H4 (cell line): Measurements from ENCODE around the gene AATF. TPM values are rescaled to one million over a fixed set of nuclear protein-coding genes. Genes with fewer than 3 reads are reported as not detected.

Experiments
- DNase-seq: peaks from one replicate; pipeline ENCODE4 v3.0.0-alpha.2; 2015; ENCODE audit warnings: low spot score
- total RNA-seq: library from RNA; depleted of rRNA; stranded (reverse); fragments of >200 nt; shearing (Covaris generic); gene quantifications from 2 replicates; pipeline ENCODE4 v1.2.3, GENCODE V29; 2014

The AATF gene
- total RNA-seq, 1 experiment from 2014 or later = 45.1 TPM

- no peak for DNase-seq
Measured at GRCh38 chr17:37081287-37081686, 132.5 kb downstream of the AATF start.

- DNase-seq = no peak
Measured at GRCh38 chr17:37082311-37082860, 133.6 kb downstream of the AATF start.

- DNase-seq = no peak
Measured at GRCh38 chr17:37082985-37083384, 134.2 kb downstream of the AATF start.

GRCh38 chr17:37083456-37083855, 134.7 kb downstream of the AATF start:
- no peak for DNase-seq

GRCh38 chr17:37084372-37084771, 135.6 kb downstream of the AATF start:
- DNase-seq = no peak

- no peak for DNase-seq
Measured at GRCh38 chr17:37086334-37086733, 137.6 kb downstream of the AATF start.

- no peak for DNase-seq
Measured at GRCh38 chr17:37086948-37087347, 138.2 kb downstream of the AATF start.

GRCh38 chr17:37087683-37088082, 138.9 kb downstream of the AATF start:
- DNase-seq = no peak

GRCh38 chr17:37088459-37088858, 139.7 kb downstream of the AATF start:
- no peak for DNase-seq

- DNase-seq = no peak
Measured at GRCh38 chr17:37088913-37089312, 140.2 kb downstream of the AATF start.

GRCh38 chr17:37089956-37090355, 141.2 kb downstream of the AATF start:
- DNase-seq = no peak

- DNase-seq = no peak
Measured at GRCh38 chr17:37090941-37091340, 142.2 kb downstream of the AATF start.

- DNase-seq = no peak
Measured at GRCh38 chr17:37092071-37092470, 143.3 kb downstream of the AATF start.

GRCh38 chr17:37092701-37093100, 143.9 kb downstream of the AATF start:
- DNase-seq = no peak

- DNase-seq = no peak
Measured at GRCh38 chr17:37094391-37094790, 145.6 kb downstream of the AATF start.

- no peak for DNase-seq
Measured at GRCh38 chr17:37096071-37096470, 147.3 kb downstream of the AATF start.

- no peak for DNase-seq
Measured at GRCh38 chr17:37097154-37097553, 148.4 kb downstream of the AATF start.

GRCh38 chr17:37098152-37098551, 149.4 kb downstream of the AATF start:
- DNase-seq = no peak

GRCh38 chr17:37098910-37099664, 150.3 kb downstream of the AATF start:
- DNase-seq = peak; percentile 37

GRCh38 chr17:37100231-37100630, 151.5 kb downstream of the AATF start:
- no peak for DNase-seq

- no peak for DNase-seq
Measured at GRCh38 chr17:37101306-37101705, 152.6 kb downstream of the AATF start.

GRCh38 chr17:37103231-37103630, 154.5 kb downstream of the AATF start:
- DNase-seq = no peak

- DNase-seq = no peak
Measured at GRCh38 chr17:37106049-37106448, 157.3 kb downstream of the AATF start.
